Nephron progenitor cell (in vitro differentiated cells): ENCODE measurements around the gene PPP1CA.

Experiments used
- DNase-seq: peaks from one replicate; pipeline ENCODE4 v3.0.0; 2021
- H3K27ac Mint-ChIP-seq: 2 replicates; pipeline ENCODE4 v1.8.0; 2021; ENCODE audit warnings: mild to moderate bottlenecking, moderate library complexity, mixed read lengths
- H3K27me3 Mint-ChIP-seq: 2 replicates; pipeline ENCODE4 v1.8.0; 2021; ENCODE audit warnings: mild to moderate bottlenecking, low read depth, mixed read lengths; ENCODE audit not compliant: poor library complexity
- H3K36me3 Mint-ChIP-seq: 2 replicates; pipeline ENCODE4 v1.8.0; 2021; ENCODE audit warnings: low read depth, mixed read lengths
- H3K4me1 Mint-ChIP-seq: 2 replicates; pipeline ENCODE4 v1.8.0; 2021; ENCODE audit warnings: mixed read lengths
- H3K4me3 Mint-ChIP-seq: 2 replicates; pipeline ENCODE4 v1.8.0; 2021; ENCODE audit warnings: mild to moderate bottlenecking, moderate library complexity, mixed read lengths
- H3K9me3 Mint-ChIP-seq: 2 replicates; pipeline ENCODE4 v1.8.0; 2021; ENCODE audit warnings: mild to moderate bottlenecking, moderate library complexity, mixed read lengths
- CTCF ChIP-seq: fragments of 200-600 bp; sonication (generic); IDR thresholded peaks from 2 replicates; pipeline ENCODE4 v1.5.0; 2021; ENCODE audit warnings: antibody characterized with exemption

The PPP1CA gene

GRCh38 chr11:67391304-67392182 lies 10.1 kb downstream of the PPP1CA start, which contains the start of gene RAD9A:
Gene RAD9A, plus strand, starts transcription at chr11:67391986. Its CDS starts 59 bp downstream, at chr11:67392045.
- Mint-ChIP-seq H3K27me3 (peaks cover 4% of the 10 kb centered on the region), H3K4me1 (peaks cover 52% of the 10 kb centered on the region), H3K9me3 (no peaks in the 10 kb centered on the region), H3K27ac (peak within 1 kb of the TSS; percentile 96), H3K4me3 (peak within 1 kb of the TSS; percentile 86), H3K36me3 (peaks cover 9% of the 10 kb centered on the region)
- no peak for TF ChIP-seq CTCF
- DNase-seq: peak; percentile 96

GRCh38 chr11:67390947-67391303 lies 10.7 kb downstream of the PPP1CA start:
- Mint-ChIP-seq H3K27ac (peak overlapping the region; percentile 96), H3K4me3 (peak overlapping the region; percentile 86), H3K9me3 (no peaks in the 10 kb centered on the region), H3K27me3 (peaks cover 6% of the 10 kb centered on the region), H3K4me1 (peaks cover 47% of the 10 kb centered on the region), H3K36me3 (peaks cover 5% of the 10 kb centered on the region)
- DNase-seq: no peak
- TF ChIP-seq CTCF: no peak

GRCh38 chr11:67389477-67389876 lies 12.2 kb downstream of the PPP1CA start:
- H3K9me3 Mint-ChIP-seq: no peaks in the 10 kb centered on the region
- peaks cover 5% of the 10 kb centered on the region for H3K36me3 Mint-ChIP-seq
- H3K27me3 Mint-ChIP-seq: peaks cover 21% of the 10 kb centered on the region
- TF ChIP-seq CTCF: peak; percentile 60
- peak overlapping the region; percentile 79 for H3K27ac Mint-ChIP-seq
- H3K4me1 Mint-ChIP-seq: peaks cover 47% of the 10 kb centered on the region
- DNase-seq: peak; percentile 74
- H3K4me3 Mint-ChIP-seq: peak overlapping the region; percentile 77

GRCh38 chr11:67387518-67387917 lies 14.1 kb downstream of the PPP1CA start:
- DNase-seq: no peak
- Mint-ChIP-seq H3K36me3 (no peaks in the 10 kb centered on the region), H3K9me3 (no peaks in the 10 kb centered on the region), H3K4me3 (no peak overlapping the region), H3K4me1 (peaks cover 39% of the 10 kb centered on the region), H3K27ac (no peak overlapping the region), H3K27me3 (peaks cover 23% of the 10 kb centered on the region)
- TF ChIP-seq CTCF: no peak

GRCh38 chr11:67387069-67387468 lies 14.6 kb downstream of the PPP1CA start:
- H3K4me3 Mint-ChIP-seq: no peak overlapping the region
- TF ChIP-seq CTCF: no peak
- no peak for DNase-seq

GRCh38 chr11:67384851-67385366 lies 16.7 kb downstream of the PPP1CA start:
- Mint-ChIP-seq H3K36me3 (no peaks in the 10 kb centered on the region), H3K27ac (no peak overlapping the region), H3K27me3 (peaks cover 29% of the 10 kb centered on the region), H3K9me3 (no peaks in the 10 kb centered on the region), H3K4me1 (peaks cover 33% of the 10 kb centered on the region), H3K4me3 (no peak overlapping the region)
- no peak for TF ChIP-seq CTCF
- no peak for DNase-seq

More at GRCh38 chr11:67387069-67387468, 14.6 kb downstream of the PPP1CA start:
- Mint-ChIP-seq H3K36me3 (no peaks in the 10 kb centered on the region), H3K27me3 (peaks cover 23% of the 10 kb centered on the region), H3K9me3 (no peaks in the 10 kb centered on the region), H3K4me1 (peaks cover 39% of the 10 kb centered on the region), H3K27ac (no peak overlapping the region)
